ENCODE results near the gene SYDE1.
A peak's percentile ranks its signal among the peaks of the same experiment; 100 is the strongest.

Gene SYDE1

DNA sequence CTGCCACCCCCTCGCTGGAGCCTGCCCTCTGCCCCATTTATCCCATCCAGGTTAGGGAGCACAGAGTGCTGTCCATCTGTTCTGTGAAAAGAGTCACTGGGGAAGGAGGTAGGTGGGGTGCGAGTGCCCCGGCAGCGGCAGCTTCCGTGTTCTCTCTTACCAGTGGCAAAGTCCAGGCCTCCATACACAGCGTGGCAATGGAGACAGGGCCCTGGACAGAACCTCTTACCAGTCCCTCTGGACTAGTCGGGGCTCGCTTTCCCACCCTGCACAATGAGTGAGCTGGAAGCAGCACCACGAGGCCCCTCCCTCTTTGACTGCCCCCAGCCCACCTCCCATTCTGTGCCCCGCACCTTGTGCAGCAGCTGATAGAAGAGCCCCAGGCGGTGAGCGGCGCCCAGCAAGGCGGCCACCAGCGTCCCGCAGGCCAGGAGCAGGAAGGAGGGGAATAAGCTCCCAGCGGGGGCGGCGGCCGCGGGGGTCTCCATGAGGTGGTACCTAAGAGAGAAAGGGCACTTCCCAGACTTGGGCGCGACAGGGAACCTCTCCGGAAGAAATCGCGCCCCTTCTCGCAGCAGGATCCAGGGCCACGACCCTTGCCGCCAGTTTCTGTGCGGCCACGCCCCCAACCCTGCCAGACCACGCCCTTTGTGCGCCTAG, 17.5 kb downstream of the SYDE1 start:
- DNase-seq (ENCODE audit: low spot score): no peak

DNA sequence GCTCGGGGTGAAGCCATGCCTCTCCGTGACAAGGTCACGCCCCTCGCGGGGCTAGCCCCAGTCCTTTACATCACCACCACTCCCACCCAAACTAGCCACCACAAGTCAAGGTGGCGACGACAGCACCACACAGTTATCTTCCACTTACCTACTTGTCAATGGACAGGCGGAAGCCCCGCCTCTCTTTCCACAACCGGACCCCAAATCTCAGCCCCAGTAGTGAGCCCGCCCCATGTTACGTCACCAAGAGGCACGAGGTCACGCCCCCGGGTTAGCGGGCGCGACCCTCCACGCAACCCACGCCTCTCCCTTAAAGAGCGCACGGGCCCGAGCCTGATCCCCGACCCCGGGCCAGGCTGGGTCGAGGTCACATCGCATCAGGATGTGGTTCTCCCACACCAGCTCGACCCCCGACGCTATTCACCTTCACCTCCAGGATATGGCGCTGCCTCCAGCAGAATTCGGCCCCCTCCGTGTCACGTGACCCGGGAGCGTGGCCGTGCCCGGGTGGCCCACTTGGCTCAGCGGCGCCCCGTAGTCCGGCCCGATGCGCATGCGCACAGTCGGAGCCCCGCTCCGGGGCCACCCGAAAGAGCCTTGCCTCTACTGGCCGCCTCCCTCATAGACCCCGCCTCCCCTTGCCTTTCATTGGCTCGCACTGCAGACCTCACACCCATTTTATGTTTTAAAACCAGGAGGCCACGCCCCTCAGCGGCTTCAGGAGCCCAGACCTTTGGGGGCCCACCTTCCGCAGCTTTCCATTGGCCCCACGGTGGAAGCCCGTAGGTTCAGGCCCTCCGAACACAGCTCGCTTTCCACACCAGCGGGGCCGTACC, 18.2 kb downstream of the SYDE1 start:
- DNase-seq (ENCODE audit: low spot score): peak; percentile 99

DNA sequence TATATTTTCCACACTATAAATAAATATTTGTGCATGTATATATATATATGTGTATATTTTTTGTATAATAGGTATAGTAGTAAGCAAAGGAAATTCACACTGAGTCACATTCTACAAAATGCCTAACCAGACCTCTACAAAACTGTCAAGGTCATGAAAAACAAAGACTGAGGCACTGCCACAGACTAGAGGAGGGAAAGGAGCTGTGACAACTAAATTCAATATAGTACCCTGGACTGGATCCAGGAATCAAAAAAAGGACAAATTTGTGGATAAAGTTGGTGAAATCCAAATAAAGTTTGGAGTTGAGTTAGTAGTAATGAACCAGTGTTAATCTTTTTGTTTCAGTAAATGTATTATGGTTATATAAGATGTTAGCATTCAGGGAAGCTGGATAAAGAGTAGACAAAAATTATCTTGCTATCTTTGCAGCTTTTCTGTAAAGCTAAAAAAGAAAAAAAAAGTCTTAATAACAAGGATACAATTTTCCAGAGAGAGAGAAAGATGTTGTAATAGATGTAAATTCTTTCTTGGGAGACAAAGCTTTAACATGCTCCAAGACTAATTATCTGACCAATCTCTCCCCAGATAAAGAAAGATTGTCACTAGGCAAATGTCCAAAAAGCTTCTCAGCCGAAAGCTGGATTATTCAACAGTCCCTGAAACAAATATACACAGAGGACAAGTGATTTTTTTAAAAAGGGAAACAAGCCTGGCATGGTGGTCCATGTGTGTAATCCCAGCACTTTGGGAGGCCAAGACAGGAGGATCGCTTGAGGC, 19.1 kb downstream of the SYDE1 start:
- DNase-seq (ENCODE audit: low spot score): no peak

DNA sequence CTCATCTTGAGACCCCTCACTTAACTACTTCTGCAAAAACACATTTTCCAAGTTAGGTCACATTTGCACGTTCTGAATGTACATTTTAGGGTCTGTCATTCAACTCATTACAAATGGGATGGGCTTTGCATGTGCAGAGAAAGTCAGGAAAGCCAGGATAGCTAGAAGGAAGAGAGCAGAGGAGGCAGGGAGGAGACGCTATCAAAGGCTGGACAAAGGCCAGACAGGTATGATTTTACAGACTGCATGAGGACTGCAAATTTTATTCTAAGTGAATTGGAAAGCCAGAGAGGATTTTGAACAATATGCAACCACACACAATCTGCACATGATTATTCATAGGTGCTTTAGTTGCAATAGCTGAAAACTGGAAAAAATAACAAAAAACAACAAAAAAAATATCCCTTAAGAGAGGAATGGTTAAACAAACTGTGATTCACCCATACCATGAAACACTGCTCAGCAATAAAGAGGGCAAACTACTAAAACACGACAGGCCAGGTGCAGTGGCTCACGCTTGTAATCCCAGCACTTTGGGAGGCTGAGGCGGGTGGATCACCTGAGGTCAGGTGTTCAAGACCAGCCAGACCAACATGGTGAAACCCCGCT, 21.1 kb downstream of the SYDE1 start:
- no peak for DNase-seq (ENCODE audit: low spot score)

DNA sequence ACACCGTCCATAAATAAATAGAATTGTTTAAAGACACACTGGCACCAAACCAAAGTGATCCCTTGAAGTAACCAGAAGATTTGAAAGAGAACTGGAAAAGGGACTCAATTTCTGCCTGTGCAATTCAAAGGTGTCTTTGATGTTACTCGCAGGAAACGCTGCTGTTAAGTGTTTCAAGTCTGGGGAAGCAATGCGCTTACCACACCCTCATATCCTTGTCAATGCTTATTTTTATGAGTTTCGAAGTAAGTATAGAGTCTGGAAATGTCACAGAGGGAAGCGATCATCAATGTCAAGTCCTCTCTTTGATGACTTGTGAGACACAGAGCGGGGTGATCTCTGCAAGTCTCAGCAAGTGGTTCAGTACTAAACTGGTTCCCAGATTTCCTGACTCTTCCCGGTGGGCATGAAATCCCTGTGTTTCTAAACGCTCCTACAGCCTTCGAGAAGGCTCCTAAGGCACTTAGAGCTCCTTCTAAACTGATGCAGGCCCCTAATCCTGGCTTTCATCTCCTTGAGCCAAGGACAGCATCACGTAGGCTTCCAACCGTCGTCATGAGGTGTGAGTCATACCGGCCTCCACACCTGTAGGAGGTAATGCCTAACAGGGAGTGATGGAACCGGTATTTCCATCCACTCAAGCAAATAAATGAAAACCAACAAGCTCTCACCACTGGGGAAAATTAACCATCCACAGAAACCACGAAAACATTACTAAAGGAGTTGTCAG, 22.8 kb downstream of the SYDE1 start:
- no peak for DNase-seq (ENCODE audit: low spot score)

DNA sequence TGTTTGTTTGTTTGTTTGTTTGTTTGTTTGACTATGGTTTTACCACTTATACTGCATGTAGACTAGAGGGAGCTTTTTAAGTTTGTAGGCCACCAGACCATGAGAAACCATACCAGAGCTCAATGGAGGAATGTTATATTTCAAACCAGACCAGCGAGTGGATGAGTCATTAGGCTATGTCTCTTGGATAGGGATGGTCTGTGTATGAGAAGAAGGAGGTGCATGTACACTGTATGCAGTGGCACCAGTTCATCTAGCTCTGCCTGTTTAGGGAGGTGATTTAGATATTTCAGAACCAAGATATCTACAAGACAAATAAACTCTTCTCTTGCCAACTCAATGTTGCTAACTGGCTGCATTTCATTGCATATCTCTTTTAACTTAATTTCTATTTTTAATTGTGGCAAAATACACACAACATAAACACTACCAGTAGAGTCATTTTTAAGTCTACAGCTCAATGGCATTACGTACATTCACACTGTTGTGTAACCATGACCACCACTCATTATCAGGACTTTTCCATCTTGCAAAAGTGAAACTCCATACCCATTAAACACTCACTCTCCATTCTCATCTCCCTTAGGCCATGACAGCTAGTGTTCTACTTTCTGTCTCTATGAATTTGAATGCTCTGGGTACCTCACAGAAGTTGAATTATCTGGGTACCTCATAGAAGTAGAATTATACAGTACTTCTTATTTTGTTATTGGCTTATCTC, 29.2 kb downstream of the SYDE1 start:
- DNase-seq (ENCODE audit: low spot score): peak; percentile 76

DNA sequence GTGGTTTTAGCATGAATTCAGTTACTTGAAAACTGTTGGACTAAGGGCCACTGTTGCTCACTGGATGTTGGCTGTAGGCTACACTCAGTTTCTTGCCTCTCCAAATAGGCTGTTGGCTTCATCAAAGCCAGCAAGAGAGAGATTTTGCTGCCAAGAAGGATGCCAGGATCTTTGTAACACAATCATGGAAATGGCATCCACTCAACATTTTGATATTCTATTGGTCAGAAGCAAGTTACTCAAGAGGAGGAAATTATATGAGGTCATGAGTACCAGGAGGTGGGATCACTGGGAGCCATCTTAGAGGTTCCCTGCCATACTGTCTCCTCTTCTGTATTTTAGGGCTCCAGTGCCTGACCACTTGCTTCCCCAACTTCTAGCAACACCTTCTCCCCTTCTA, 30.6 kb downstream of the SYDE1 start:
- no peak for DNase-seq (ENCODE audit: low spot score)

DNA sequence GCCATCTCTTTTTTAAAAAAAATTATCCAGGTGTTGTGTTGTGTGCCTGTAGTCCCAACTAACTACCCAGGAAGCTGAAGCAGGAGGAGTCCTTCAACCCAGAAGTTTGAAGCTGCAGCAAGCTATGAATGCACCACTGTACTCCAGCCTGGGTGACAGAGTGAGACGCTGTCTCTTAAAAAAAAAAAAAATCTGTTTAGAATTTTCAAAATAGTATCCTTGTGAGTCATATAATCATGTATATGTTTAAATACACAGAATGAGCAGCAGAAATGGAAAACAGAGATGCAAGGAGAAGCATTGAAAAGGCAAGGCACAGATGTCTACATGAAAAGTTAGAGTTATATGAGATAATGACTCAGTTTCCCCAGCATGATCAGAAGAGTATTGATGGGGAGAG, 31.2 kb downstream of the SYDE1 start:
- DNase-seq (ENCODE audit: low spot score): no peak

DNA sequence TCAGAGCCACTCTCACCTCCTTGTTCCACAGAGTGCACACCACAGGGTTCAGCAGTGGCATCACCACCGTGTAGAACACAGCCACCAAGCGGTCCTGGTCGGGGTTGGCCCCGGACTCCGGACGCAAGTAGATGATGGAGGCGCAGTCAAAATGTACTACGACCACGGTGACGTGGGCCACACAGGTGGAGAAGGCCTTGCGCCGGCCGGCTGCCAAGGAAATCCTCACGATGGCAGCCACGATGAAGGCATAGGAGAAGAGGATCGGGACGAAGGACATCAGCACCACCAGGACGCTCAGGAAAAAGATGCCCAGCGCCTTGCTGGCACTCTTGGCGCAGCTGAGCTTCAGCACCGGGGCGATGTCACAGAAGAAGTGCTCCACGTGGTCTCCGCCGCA, 33.9 kb downstream of the SYDE1 start:
- no peak for DNase-seq (ENCODE audit: low spot score)

DNA sequence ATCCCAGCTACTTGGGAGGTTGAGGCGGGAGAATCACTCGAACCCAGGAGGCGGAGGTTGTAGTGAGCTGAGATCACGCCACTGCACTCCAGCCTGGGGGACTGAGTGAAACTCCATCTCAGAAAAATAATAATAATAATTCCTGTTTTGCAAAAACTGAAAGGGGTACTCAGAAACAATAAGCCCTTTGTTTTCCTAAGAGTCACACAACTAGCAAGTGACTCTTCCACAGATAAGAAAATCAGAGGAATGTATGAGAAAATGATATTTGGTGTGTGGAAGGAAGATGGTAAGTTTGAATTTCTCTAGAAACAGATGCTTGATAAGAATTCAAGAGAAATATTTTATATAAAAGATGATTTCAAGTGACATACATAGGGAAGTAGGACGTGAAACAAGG, 35.1 kb downstream of the SYDE1 start:
- no peak for DNase-seq (ENCODE audit: low spot score)

DNA sequence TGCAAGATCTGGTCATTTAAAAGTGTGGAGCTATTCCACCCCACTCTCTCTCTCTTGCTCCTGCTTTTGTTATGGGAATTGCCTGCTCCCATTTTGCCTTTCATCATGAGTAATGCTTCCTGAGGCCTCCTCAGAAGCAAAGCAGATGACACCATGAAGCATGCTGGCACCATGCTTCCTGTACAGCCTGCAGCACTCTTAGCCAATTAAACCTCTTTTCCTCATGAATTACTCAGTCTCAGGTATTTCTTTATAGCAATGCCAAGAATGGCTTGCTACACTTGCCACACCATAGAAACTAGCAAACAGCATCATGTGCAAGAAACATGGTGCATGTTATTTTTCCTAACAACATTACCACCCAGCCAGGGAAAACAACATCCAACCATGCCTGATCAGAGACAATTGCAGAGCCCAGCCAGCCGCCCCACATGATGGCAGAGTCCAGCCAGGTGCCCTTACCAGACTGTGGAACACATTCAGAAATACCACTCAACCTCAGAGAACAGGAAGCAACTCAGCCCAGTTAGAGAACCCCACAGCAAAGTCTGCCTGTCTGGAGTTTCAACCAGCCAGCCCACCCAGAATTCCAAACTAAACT, 36.9 kb downstream of the SYDE1 start:
- no peak for DNase-seq (ENCODE audit: low spot score)

DNA sequence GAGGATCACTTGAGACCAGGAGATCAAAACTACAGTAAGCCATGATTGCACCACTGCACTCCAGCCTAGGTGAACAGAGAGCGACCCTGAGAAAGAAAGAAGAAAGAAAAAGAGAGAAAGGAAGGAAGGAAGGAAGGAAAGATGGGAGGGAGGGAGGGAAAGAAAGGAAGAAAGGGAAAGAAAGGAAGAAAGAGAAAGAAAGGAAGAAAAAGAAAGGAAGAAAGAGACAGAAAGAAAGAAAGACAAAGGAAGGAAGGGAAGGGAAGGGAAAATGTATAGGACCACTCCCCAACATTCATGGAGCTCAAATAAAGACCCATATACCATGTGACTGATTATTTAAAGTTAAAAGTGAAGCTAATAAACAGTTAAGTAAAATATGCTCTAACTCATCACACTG, 39.9 kb downstream of the SYDE1 start:
- DNase-seq (ENCODE audit: low spot score): no peak

DNA sequence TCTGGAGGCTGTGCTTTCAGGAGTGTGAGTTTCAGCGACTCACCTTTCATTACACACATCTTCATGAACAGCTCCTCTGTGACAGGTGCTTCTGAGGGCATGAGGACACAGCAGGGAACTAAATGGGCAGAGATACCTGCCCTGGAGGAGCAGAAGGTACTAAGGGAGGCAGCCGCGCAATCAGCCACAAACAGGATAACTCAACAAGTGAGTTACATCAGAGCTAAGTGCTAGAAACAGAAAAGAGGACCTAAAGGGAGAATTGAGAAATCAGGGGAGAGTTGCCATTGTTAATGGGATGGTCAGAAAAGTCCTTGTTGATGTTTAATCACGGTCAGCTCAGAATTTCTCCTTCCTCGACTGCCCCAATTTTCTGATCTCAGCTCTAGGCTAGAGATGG, 42.5 kb downstream of the SYDE1 start:
- no peak for DNase-seq (ENCODE audit: low spot score)

DNA sequence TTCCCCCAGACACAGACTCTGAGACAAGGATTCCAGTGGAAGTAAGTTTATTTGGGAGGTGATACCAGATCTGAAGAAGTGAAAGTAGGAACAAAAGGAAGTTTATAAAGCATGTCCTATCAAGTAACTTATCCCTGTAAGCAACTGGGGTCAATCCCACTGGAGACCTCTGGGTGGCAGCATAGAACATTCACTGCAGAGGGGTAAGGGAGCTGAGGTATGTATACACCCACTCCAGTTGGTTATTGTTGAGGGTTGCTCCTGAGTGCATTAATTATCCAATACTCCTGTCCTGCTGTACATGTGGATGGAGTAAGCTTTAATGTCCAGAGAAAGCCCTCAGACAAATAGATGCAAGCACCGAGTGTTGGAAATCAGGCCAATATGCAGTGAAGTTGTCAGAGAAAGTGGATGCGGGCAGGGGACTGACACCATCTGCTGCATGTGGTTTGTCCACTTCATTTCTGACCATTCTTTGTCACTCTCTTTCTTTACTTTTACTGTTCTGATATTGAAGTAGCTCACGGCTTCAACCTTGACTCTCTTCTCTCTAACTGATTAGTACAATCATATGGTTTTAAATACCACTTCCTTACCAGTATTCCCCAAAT, 46.9 kb downstream of the SYDE1 start:
- peak; percentile 52 for DNase-seq (ENCODE audit: low spot score)

DNA sequence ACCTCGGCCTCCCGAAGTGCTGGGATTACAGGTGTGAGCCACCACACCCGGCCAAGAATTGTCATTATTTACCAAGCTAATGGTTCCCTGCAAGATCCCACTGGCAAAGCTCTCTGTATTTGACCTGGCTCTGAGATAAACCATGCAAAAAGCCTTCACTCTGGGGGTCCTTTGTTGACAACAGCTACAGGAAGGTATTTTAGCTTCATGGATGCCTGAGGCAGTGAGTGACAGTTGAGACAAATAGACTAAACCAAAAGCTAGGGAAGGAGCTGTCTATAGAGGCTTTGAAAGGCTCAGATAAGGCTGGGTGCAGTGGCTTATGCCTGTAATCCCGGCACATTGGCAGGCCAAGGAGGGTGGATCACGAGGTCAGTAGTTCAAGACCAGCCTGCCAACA, 48.1 kb downstream of the SYDE1 start:
- DNase-seq (ENCODE audit: low spot score): no peak

DNA sequence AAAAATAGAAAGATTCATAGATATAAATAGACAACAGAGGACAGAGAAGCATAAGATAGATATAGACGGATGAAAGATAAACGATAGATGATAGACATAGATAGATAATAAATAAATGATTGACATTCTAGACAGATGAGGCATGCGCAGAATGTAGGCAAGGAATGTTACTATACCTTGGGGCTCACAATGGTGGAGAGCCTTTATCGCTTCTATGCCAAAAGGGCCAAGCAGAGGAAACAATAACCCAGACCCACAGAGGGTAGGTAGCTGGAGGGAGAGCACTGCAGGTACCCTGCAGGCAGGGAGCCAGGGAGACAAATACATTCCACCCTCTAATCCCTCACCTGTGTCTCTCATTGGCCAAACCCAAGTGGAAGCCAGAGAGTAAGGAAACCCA, 49.2 kb downstream of the SYDE1 start:
- DNase-seq (ENCODE audit: low spot score): no peak

DNA sequence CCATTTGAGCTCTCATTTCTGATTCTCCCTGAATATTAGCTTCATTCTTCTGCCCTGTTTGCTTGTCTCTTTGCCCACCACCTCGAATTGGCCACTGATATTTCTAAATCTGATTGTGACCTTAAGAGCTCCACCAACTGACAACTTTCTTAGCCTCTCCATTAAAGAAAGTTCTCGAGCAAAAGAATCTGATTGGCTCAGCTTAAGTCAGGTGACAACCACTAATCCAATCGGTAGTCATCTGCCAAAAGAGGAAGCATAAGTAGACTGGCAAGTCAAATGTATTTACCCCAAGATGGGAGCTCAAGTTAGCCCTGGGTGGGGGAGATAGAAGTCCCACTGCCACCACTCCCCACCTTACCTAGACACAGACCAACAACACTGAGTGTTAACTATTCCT, 52.0 kb downstream of the SYDE1 start:
- DNase-seq (ENCODE audit: low spot score): no peak

DNA sequence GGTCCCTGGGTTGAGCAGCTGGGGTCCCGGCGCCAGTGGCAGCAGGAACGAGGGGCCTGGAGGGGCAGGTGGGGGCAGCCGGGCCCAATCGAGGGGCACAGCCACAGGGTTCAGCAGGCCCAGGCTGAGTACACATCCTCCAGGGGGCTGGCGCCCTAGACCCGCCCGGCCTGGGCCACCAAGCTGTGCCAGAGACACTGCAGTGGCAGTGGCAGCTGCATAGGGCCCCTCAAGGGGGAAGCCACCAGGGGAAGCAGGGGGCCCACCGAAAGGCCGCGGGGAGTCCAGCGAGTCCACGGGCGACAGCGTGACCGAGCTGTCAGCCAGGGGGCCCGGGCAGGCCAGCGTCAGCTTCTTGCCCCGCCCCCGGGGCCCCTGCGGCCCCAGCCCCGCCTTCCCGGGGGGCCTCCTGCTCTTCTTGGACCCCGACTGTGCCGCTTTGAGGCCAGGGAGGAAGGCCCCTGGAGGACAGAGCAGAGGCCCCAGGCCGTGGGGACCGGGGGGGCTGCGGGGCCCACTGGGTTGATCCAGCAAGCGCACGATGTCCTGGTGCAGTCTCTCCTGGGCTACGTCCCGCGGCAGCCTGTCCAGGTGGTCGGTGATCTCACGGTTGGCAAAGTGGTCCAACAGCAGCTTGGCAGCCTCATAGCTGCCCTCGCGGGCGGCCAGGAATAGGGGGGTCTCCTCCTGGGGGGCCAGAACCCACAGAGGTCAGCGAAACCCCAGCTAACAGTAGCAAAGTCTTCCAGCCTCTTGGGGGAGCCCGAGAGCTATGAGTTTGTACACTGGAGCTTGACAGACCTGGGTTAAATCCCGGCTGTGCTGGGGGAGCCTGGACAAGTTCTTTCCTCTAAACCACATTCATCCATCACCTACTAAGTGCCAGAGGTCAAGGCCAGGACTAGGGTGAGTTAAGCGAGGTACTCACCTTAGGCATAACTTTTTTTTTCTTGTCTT, 54.1 kb downstream of the SYDE1 start:
- peak; percentile 61 for DNase-seq (ENCODE audit: low spot score)
